OCI-LY3 (cell line): ENCODE measurements around the gene GLT1D1.

Experiments
- H2AFZ ChIP-seq: fragments of 200-600, 300-600 bp; shearing (Covaris generic); 2 replicates; pipeline ENCODE4 v1.6.0; 2014; ENCODE audit warnings: antibody characterized with exemption, low read depth, low read length
- H3K27ac ChIP-seq: fragments of 200-600, 300-600 bp; sonication (generic); 2 replicates; pipeline ENCODE4 v1.5.1; 2014; ENCODE audit warnings: mild to moderate bottlenecking, low read length, moderate library complexity, mixed read lengths
- H3K27me3 ChIP-seq: fragments of 200-600, 300-600 bp; sonication (generic); 2 replicates; pipeline ENCODE4 v1.6.1; 2014; ENCODE audit warnings: low read depth, low read length, mixed read lengths
- H3K36me3 ChIP-seq: fragments of 200-600, 300-600 bp; sonication (generic); replicated peaks from 2 replicates; pipeline ENCODE3; 2014; ENCODE audit warnings: low read depth, low read length, mixed read lengths
- H3K4me1 ChIP-seq: fragments of 300-600, 200-600 bp; sonication (generic); 2 replicates; pipeline ENCODE4 v1.6.1; 2014; ENCODE audit warnings: low read length, mixed read lengths
- H3K4me2 ChIP-seq: fragments of 200-600, 300-600 bp; sonication (generic); 2 replicates; pipeline ENCODE4 v1.6.1; 2014; ENCODE audit warnings: low read length, mixed read lengths
- H3K4me3 ChIP-seq: fragments of 300-600, 200-600 bp; sonication (generic); 2 replicates; pipeline ENCODE4 v1.5.1; 2014; ENCODE audit warnings: antibody characterized with exemption, mild to moderate bottlenecking, low read length, moderate library complexity
- H3K79me2 ChIP-seq: fragments of 300-600, 200-600 bp; shearing (Covaris generic); 2 replicates; pipeline ENCODE4 v1.6.1; 2014; ENCODE audit warnings: mild to moderate bottlenecking, low read length, mixed read lengths
- H3K9ac ChIP-seq: fragments of 300-600, 200-600 bp; shearing (Covaris generic); 2 replicates; pipeline ENCODE4 v1.6.0; 2014; ENCODE audit warnings: mild to moderate bottlenecking, low read length, moderate library complexity
- H3K9me3 ChIP-seq: fragments of 200-600, 300-600 bp; shearing (Covaris generic); 2 replicates; pipeline ENCODE4 v1.6.1; 2014; ENCODE audit warnings: low read length, mixed read lengths; ENCODE audit not compliant: insufficient read depth
- H4K20me1 ChIP-seq: fragments of 200-600, 300-600 bp; sonication (generic); 2 replicates; pipeline ENCODE4 v1.6.1; 2016; ENCODE audit warnings: low read length, mixed read lengths; ENCODE audit not compliant: insufficient read depth
- EZH2phosphoT487 ChIP-seq: fragments of 200-600 bp; shearing (Covaris generic); IDR thresholded peaks from 2 replicates; pipeline ENCODE4 v1.6.1; 2018; ENCODE audit warnings: antibody characterized with exemption, mixed run types, low read depth
- TF ChIP-seq, protein P1 (sequence below): fragments of 200-600, 300-600 bp; sonication (generic); IDR thresholded peaks from 2 replicates; pipeline ENCODE4 v1.5.1; 2014; ENCODE audit warnings: antibody characterized with exemption, low read length, low read depth

Gene GLT1D1

DNA sequence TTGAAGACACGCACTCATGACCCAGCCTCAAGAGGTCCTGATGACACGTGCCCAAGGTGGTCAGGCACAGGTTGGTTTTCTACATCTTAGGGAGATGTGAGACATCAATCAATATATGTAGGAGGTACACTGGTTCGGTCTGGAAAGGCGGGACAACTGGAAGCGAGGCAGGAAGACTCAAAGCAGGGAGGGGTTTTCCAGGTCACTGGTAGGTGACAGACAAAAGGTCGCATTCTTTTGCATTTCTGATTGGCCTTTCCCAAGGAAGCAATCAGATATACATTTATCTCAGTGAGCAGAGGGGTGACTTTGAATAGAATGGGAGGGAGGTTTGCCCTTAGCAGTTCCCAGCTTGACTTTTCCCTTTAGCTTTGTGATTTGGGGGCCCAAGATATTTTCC lies 38.6 kb downstream of the GLT1D1 start:
- H3K4me2 ChIP-seq = no peak overlapping the region
- no peak overlapping the region for H3K27ac ChIP-seq
- TF ChIP-seq, protein P1, sequence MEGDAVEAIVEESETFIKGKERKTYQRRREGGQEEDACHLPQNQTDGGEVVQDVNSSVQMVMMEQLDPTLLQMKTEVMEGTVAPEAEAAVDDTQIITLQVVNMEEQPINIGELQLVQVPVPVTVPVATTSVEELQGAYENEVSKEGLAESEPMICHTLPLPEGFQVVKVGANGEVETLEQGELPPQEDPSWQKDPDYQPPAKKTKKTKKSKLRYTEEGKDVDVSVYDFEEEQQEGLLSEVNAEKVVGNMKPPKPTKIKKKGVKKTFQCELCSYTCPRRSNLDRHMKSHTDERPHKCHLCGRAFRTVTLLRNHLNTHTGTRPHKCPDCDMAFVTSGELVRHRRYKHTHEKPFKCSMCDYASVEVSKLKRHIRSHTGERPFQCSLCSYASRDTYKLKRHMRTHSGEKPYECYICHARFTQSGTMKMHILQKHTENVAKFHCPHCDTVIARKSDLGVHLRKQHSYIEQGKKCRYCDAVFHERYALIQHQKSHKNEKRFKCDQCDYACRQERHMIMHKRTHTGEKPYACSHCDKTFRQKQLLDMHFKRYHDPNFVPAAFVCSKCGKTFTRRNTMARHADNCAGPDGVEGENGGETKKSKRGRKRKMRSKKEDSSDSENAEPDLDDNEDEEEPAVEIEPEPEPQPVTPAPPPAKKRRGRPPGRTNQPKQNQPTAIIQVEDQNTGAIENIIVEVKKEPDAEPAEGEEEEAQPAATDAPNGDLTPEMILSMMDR = no peak
- no peak for TF ChIP-seq EZH2phosphoT487
- no peaks in the 10 kb centered on the region for H3K9me3 ChIP-seq
- no peak overlapping the region for H3K9ac ChIP-seq
- H3K27me3 ChIP-seq = no peaks in the 10 kb centered on the region
- no peaks in the 10 kb centered on the region for H3K79me2 ChIP-seq
- no peaks in the 10 kb centered on the region for H3K36me3 ChIP-seq
- no peaks in the 10 kb centered on the region for H4K20me1 ChIP-seq
- H3K4me1 ChIP-seq = no peaks in the 10 kb centered on the region
- H2AFZ ChIP-seq = no peak overlapping the region
- H3K4me3 ChIP-seq = no peak overlapping the region

DNA sequence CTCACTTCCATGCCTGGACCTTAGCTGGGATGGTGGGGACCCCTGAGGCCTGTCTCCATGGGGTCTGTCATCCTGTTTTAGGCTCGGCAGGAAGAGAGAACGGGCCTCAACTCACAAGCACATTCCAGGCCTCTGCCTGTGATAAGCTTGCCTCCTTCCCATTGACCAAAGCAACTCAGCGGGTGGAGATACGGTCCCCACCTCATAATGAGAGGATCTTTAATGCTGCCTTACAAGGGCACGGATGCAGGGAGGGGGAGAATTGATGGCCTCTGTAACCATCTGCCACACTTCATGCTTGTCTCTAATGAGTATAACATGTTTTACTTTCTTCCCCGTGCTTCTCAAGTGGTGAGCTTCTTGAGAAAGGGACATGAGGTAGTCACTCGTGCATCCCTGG lies 50.0 kb downstream of the GLT1D1 start:
- H2AFZ ChIP-seq = no peak overlapping the region
- no peaks in the 10 kb centered on the region for H3K27me3 ChIP-seq
- H3K4me2 ChIP-seq = no peak overlapping the region
- no peaks in the 10 kb centered on the region for H3K9me3 ChIP-seq
- no peak overlapping the region for H3K4me3 ChIP-seq
- TF ChIP-seq, protein P1 = no peak
- TF ChIP-seq EZH2phosphoT487 = no peak
- no peak overlapping the region for H3K27ac ChIP-seq
- no peaks in the 10 kb centered on the region for H3K4me1 ChIP-seq
- H3K36me3 ChIP-seq = no peaks in the 10 kb centered on the region
- no peaks in the 10 kb centered on the region for H3K79me2 ChIP-seq
- no peaks in the 10 kb centered on the region for H4K20me1 ChIP-seq
- no peak overlapping the region for H3K9ac ChIP-seq

DNA sequence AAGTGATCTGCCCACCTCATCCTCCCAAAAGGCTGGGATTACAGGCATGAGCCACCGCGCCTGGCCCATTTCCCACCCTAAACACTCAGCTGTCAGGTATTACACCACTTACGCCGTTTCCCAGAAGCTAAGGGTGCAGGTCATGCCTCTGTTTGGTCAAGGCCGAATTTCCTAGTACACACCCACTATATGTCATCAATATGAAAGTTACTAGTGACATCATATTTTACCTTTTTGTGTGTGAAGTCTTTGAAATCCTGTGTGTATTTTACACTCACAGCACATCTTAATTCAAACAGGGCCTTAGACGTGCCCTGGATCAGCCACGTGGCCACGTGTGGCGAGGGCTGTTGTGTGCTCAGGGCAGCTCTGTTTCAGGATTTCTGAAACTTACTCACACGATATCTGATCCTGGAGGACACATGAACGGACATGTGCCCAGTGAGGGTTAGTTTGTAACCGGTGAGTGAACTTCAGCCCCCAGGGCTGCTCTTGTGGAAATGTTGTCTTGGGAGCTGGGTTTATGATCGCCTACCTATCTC lies 51.8 kb downstream of the GLT1D1 start:
- Histone ChIP-seq H3K27ac (no peak overlapping the region), H3K4me2 (no peak overlapping the region), H4K20me1 (no peaks in the 10 kb centered on the region), H3K79me2 (no peaks in the 10 kb centered on the region), H3K4me3 (no peak overlapping the region), H3K9me3 (no peaks in the 10 kb centered on the region), H2AFZ (no peak overlapping the region), H3K36me3 (no peaks in the 10 kb centered on the region), H3K4me1 (no peaks in the 10 kb centered on the region), H3K9ac (no peak overlapping the region), H3K27me3 (peaks cover 6% of the 10 kb centered on the region; the same call in 1 of the 2 replicates)
- TF ChIP-seq, protein P1 = no peak
- no peak for TF ChIP-seq EZH2phosphoT487

DNA sequence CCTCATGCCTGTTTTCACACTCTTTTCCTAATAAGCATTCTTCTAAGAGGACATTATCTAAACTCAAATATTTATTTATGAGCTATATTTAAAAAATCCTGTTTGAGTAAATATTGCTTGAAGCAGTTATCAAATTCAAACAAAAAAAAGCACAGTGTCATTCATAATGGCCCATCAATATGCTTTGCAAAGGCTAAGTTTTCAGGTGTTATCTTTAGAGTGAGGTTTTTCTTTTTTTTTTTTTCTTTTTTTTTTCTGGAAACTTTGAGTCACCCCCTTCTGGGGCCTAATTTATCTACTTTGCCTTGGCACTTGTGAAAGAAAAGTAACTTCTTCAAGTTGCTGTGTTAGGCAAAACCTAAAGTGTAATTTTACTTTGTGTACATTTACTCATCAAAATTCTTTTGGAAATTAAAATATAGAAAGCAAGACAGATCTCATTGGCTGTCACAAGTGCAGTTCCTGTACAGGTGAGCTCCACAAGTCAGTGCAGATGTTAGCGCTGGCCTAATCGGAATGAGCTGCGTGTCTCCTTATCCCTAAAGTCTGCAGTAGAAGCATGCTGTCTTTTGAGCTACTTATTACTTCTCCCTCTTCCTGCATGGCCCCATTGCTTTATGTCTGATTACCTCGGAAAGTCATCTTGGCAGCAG lies 53.3 kb downstream of the GLT1D1 start:
- Histone ChIP-seq H3K36me3 (no peaks in the 10 kb centered on the region), H3K4me2 (no peak overlapping the region), H3K4me3 (no peak overlapping the region), H3K27ac (no peak overlapping the region), H3K79me2 (no peaks in the 10 kb centered on the region), H2AFZ (no peak overlapping the region), H3K9me3 (no peaks in the 10 kb centered on the region), H3K27me3 (peaks cover 10% of the 10 kb centered on the region; the same call in 1 of the 2 replicates), H4K20me1 (no peaks in the 10 kb centered on the region), H3K4me1 (no peaks in the 10 kb centered on the region), H3K9ac (no peak overlapping the region)
- TF ChIP-seq, protein P1 = no peak
- TF ChIP-seq EZH2phosphoT487 = no peak
